Liver (tissue), 9 donors: Measurements from ENCODE around the gene GLIS1. TPM values are rescaled to one million over a fixed set of nuclear protein-coding genes. Genes with fewer than 3 reads are reported as not detected.

Source experiments
- DNase-seq: peaks from one replicate; pipeline ENCODE4 v3.0.0-alpha.2; 2017; ENCODE audit warnings: low spot score
- H3K27ac ChIP-seq, 2 donors: one replicate each; pipeline ENCODE4 v1.7.0; 2013; ENCODE audit warnings: inconsistent platforms in 2 of 2, low read length in 2 of 2, control low read depth in 1 of 2, low read depth in 1 of 2, mild to moderate bottlenecking in 1 of 2
- H3K27me3 ChIP-seq, 4 donors: one replicate each; pipeline versions ENCODE4 v1.6.1 to v1.7.0; 2013; ENCODE audit warnings: low read length in 3 of 4, inconsistent platforms in 1 of 4, mild to moderate bottlenecking in 1 of 4, moderate library complexity in 1 of 4; ENCODE audit not compliant: control insufficient read depth in 4 of 4, insufficient read depth in 4 of 4
- H3K36me3 ChIP-seq, 4 donors: one replicate each; pipeline versions ENCODE4 v1.6.1 to v1.7.0; 2013; ENCODE audit warnings: low read length in 3 of 4, mild to moderate bottlenecking in 3 of 4, low read depth in 1 of 4, moderate library complexity in 1 of 4; ENCODE audit not compliant: control insufficient read depth in 4 of 4, insufficient read depth in 3 of 4
- H3K4me1 ChIP-seq, 4 donors: one replicate each; pipeline versions ENCODE4 v1.6.1 to v1.7.0; 2013; ENCODE audit warnings: low read length in 3 of 4, mild to moderate bottlenecking in 3 of 4, moderate library complexity in 1 of 4; ENCODE audit not compliant: control insufficient read depth in 4 of 4, insufficient read depth in 4 of 4
- H3K4me3 ChIP-seq, 3 donors: one replicate each; pipeline versions ENCODE4 v1.6.1 to v1.7.0; 2013; ENCODE audit warnings: low read length in 3 of 3, control low read depth in 1 of 3, low read depth in 1 of 3, mild to moderate bottlenecking in 1 of 3
- H3K9ac ChIP-seq, 2 donors: one replicate each; pipeline ENCODE4 v1.7.0; 2013; ENCODE audit warnings: low read length in 2 of 2, mild to moderate bottlenecking in 2 of 2, moderate library complexity in 2 of 2, control low read depth in 1 of 2, low read depth in 1 of 2
- H3K9me3 ChIP-seq, 4 donors: one replicate each; pipeline versions ENCODE4 v1.6.1 to v1.7.0; 2013; ENCODE audit warnings: low read length in 3 of 4; ENCODE audit not compliant: control insufficient read depth in 4 of 4
- EGR1 ChIP-seq, 2 donors: IDR thresholded peaks; 2 replicates each; pipeline ENCODE4 v1.6.1; 2016 to 2018; ENCODE audit warnings: antibody characterized with exemption in 2 of 2, low read depth in 2 of 2
- FOXA1 ChIP-seq: IDR thresholded peaks from 2 replicates; pipeline ENCODE4 v1.6.1; 2016; ENCODE audit warnings: antibody characterized with exemption
- FOXA2 ChIP-seq: IDR thresholded peaks from 2 replicates; pipeline ENCODE4 v1.6.1; 2016; ENCODE audit warnings: antibody characterized with exemption
- GABPA ChIP-seq, 2 donors: IDR thresholded peaks in 1 of 2; conservative IDR thresholded peaks in 1 of 2; 2 replicates each; pipeline ENCODE4 v1.6.1; 2016; ENCODE audit warnings: antibody characterized with exemption in 2 of 2, mild to moderate bottlenecking in 1 of 2, moderate library complexity in 1 of 2
- HNF4A ChIP-seq, 2 donors: conservative IDR thresholded peaks; 2 replicates each; pipeline ENCODE4 v1.6.1; 2016; ENCODE audit warnings: antibody characterized with exemption in 2 of 2, mild to moderate bottlenecking in 2 of 2
- HNF4G ChIP-seq: IDR thresholded peaks from 2 replicates; pipeline ENCODE4 v1.6.1; 2016; ENCODE audit warnings: antibody characterized with exemption
- JUND ChIP-seq, 2 donors: IDR thresholded peaks; 2 replicates each; pipeline ENCODE4 v1.6.1; 2016; ENCODE audit warnings: antibody characterized with exemption in 2 of 2
- NR2F2 ChIP-seq: IDR thresholded peaks from 2 replicates; pipeline ENCODE4 v1.6.1; 2016; ENCODE audit warnings: antibody characterized with exemption
- RXRA ChIP-seq, 2 donors: IDR thresholded peaks; 2 replicates each; pipeline ENCODE4 v1.6.1; 2017 to 2018; ENCODE audit warnings: antibody characterized with exemption in 2 of 2, mild to moderate bottlenecking in 1 of 2
- SP1 ChIP-seq: IDR thresholded peaks from 2 replicates; pipeline ENCODE4 v1.6.1; 2018; ENCODE audit warnings: antibody characterized with exemption, mild to moderate bottlenecking
- TAF1 ChIP-seq: conservative IDR thresholded peaks from 2 replicates; pipeline ENCODE4 v1.6.1; 2016; ENCODE audit warnings: antibody characterized with exemption, mild to moderate bottlenecking
- YY1 ChIP-seq: IDR thresholded peaks from 2 replicates; pipeline ENCODE4 v1.6.1; 2016; ENCODE audit warnings: antibody characterized with exemption, mild to moderate bottlenecking
- WGBS: extraction: QIAGEN DNeasy Blood & Tissue Kit; methylation state at CpG from one replicate; pipeline ENCODE4 v1.1.7; 2013; 5-methylcytosine and 5-hydroxymethylcytosine counted together
- polyA plus RNA-seq, 2 donors: library from polyadenylated mRNA; stranded (reverse) in 1 of 2; unstranded in 1 of 2; fragments of 200-250 nt in 1 of 2; fragments of >200 nt in 1 of 2; fragmentation: Nextera tagmentation in 1 of 2; extraction: Ambion mirVana in 1 of 2; gene quantifications; one replicate each; pipeline versions ENCODE4 v1.2.1 to v1.2.3, GENCODE V29; 2013 to 2015
- total RNA-seq, 2 donors: library from RNA; depleted of rRNA; stranded (reverse); fragments of >200 nt; gene quantifications; one replicate each; pipeline ENCODE4 v1.2.3, GENCODE V29; 2014
- TF ChIP-seq, protein P1 (sequence below): IDR thresholded peaks from 2 replicates; pipeline ENCODE4 v1.6.1; 2016; ENCODE audit warnings: antibody characterized with exemption
- TF ChIP-seq, protein P2 (sequence below): IDR thresholded peaks from 2 replicates; pipeline ENCODE4 v1.6.1; 2016; ENCODE audit warnings: antibody characterized with exemption
- TF ChIP-seq, protein P3 (sequence below): IDR thresholded peaks from 2 replicates; pipeline ENCODE4 v1.6.1; 2016; ENCODE audit warnings: antibody characterized with exemption
- TF ChIP-seq, protein P4 (sequence below): fragments of 150-350 bp; IDR thresholded peaks from 2 replicates; pipeline ENCODE4 v1.5.1; 2017; ENCODE audit warnings: improper control_type of control experiment, low read depth, low read length; ENCODE audit not compliant: missing input control
- donor health status: healthy.
- donor health status: healthy.
- donor health status: healthy.
- donor health status: healthy.
- donor health status: healthy.

The GLIS1 gene
- total and polyA plus RNA-seq, 4 donors = under 0.01 to 0.05 TPM; not detected in 2

DNA sequence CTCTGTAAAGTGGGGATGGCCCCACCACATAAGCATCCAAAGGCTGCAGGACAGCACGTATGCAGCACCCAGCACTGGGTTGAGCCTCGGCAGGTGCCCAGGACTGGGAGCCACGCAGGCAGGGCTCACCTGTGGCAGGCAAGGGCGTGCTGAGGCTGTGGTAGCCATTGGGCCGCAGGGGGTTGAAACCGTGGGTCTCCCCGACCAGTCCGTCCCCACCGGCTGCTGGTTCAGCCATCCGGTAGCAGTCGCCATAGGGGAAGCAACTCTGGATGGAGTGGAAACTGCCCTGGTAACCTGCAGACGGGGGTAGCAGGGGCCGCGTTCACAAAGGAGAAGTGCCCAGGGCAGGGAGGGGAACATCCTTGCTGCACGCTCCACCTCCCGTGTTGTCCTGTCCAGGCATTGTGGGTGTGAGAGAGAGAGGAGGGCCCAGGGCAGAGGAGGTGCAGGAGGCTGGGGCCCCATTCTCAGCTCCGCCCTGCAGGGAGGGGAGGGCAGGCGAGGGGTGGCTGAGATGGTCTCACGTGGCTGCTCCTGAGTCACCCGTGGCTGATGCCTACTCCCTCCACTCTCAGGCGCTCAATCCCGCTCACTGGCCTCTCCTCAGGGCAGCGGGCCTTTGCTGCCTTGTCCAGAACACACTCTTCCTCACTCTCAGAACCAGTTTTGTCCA is 229.8 kb downstream of the GLIS1 start:
- H3K27ac ChIP-seq = no peak overlapping the region
- no peaks in the 10 kb centered on the region for H3K9me3 ChIP-seq
- WGBS = 73% methylated on average over 23 of the region's 23 CpGs
- no peak for DNase-seq
- H3K27me3 ChIP-seq = no peaks in the 10 kb centered on the region
- no peak overlapping the region for H3K9ac ChIP-seq
- H3K4me3 ChIP-seq = no peak overlapping the region
- H3K4me1 ChIP-seq = no peaks in the 10 kb centered on the region
- no peaks in the 10 kb centered on the region for H3K36me3 ChIP-seq
- no peak for TF ChIP-seq FOXA2
- TF ChIP-seq HNF4A (conservative IDR thresholded peaks at IDR 0.05) = no peak
- TF ChIP-seq HNF4G = no peak
- no peak for TF ChIP-seq SP1
- TF ChIP-seq EGR1 (IDR thresholded peaks at IDR 0.05; ENCODE audit: low read depth in 2 of 2) = no peak
- TF ChIP-seq, protein P1, sequence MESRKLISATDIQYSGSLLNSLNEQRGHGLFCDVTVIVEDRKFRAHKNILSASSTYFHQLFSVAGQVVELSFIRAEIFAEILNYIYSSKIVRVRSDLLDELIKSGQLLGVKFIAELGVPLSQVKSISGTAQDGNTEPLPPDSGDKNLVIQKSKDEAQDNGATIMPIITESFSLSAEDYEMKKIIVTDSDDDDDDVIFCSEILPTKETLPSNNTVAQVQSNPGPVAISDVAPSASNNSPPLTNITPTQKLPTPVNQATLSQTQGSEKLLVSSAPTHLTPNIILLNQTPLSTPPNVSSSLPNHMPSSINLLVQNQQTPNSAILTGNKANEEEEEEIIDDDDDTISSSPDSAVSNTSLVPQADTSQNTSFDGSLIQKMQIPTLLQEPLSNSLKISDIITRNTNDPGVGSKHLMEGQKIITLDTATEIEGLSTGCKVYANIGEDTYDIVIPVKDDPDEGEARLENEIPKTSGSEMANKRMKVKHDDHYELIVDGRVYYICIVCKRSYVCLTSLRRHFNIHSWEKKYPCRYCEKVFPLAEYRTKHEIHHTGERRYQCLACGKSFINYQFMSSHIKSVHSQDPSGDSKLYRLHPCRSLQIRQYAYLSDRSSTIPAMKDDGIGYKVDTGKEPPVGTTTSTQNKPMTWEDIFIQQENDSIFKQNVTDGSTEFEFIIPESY = no peak
- TF ChIP-seq, protein P2, sequence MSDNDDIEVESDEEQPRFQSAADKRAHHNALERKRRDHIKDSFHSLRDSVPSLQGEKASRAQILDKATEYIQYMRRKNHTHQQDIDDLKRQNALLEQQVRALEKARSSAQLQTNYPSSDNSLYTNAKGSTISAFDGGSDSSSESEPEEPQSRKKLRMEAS = no peak
- TF ChIP-seq TAF1 = no peak
- TF ChIP-seq YY1 = no peak
- TF ChIP-seq, protein P3, sequence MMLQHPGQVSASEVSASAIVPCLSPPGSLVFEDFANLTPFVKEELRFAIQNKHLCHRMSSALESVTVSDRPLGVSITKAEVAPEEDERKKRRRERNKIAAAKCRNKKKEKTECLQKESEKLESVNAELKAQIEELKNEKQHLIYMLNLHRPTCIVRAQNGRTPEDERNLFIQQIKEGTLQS = no peak
- TF ChIP-seq JUND (IDR thresholded peaks at IDR 0.05) = no peak
- TF ChIP-seq, protein P4, sequence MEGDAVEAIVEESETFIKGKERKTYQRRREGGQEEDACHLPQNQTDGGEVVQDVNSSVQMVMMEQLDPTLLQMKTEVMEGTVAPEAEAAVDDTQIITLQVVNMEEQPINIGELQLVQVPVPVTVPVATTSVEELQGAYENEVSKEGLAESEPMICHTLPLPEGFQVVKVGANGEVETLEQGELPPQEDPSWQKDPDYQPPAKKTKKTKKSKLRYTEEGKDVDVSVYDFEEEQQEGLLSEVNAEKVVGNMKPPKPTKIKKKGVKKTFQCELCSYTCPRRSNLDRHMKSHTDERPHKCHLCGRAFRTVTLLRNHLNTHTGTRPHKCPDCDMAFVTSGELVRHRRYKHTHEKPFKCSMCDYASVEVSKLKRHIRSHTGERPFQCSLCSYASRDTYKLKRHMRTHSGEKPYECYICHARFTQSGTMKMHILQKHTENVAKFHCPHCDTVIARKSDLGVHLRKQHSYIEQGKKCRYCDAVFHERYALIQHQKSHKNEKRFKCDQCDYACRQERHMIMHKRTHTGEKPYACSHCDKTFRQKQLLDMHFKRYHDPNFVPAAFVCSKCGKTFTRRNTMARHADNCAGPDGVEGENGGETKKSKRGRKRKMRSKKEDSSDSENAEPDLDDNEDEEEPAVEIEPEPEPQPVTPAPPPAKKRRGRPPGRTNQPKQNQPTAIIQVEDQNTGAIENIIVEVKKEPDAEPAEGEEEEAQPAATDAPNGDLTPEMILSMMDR = no peak
- no peak for TF ChIP-seq NR2F2
- no peak for TF ChIP-seq FOXA1
- no peak for TF ChIP-seq GABPA (IDR thresholded peaks at IDR 0.05 in 1 of 2, conservative IDR thresholded peaks at IDR 0.05 in 1 of 2)
- no peak for TF ChIP-seq RXRA (IDR thresholded peaks at IDR 0.05)

DNA sequence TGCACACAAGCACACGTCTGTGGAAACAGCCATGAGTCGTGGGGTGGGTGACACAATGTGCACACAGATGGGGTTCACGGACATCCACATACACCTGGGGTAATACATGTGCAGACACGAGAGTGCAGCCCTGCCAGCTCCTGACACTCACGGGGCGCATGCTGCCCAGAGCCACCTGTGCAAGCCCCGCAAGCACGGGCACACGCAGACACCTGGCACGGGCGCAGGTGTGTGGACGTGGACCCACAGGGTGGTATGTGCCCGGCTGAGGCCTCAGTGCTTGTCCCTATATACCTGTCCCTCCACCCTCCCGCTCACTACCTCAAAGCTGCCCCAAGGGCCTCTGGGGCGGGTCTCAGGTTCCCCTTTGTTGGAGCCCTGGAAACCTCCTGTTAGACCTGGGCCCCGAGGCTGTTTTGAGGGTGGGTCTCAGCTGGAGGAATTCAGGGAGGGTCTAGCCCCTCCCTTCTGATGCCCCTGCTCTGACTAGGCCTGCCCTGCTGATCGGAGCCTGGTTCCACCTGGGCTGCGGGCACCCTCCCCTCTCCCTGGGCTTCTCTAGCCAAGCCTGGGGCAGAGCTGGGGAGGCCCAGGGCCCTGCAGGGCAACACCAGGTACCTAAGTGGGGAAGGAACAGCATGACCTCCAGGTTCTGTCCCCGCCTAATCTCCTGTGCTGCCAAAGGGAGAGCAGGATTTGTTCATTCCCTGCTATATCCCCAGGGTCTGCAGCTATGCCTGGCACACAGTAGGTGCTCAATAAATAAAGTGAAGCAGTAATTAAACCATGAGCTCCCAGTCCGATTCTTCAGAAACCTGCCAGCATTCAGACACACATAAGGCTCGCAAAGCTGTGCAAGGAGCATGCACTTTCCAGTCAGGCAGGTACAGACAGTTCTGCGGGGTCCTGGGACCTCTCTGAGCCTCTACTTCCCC is 230.6 kb downstream of the GLIS1 start:
- no peak overlapping the region for H3K9ac ChIP-seq
- H3K27me3 ChIP-seq = no peaks in the 10 kb centered on the region
- no peaks in the 10 kb centered on the region for H3K4me1 ChIP-seq
- no peak for DNase-seq
- TF ChIP-seq GABPA (IDR thresholded peaks at IDR 0.05 in 1 of 2, conservative IDR thresholded peaks at IDR 0.05 in 1 of 2) (no peak), EGR1 (IDR thresholded peaks at IDR 0.05; ENCODE audit: low read depth in 2 of 2) (no peak), FOXA2 (no peak)
- TF ChIP-seq, protein P2 = no peak
- WGBS = 93% methylated on average over 22 of the region's 22 CpGs
- H3K27ac ChIP-seq = no peak overlapping the region
- no peak overlapping the region for H3K4me3 ChIP-seq
- no peaks in the 10 kb centered on the region for H3K36me3 ChIP-seq
- no peaks in the 10 kb centered on the region for H3K9me3 ChIP-seq
